A549 (cell line): ENCODE results near the gene ARID1B.

ENCODE experiments used
- CEBPB ChIP-seq, 2 experiments: fragments of >200 bp in 1 of 2; sonication (Bioruptor Twin) in 1 of 2; formaldehyde crosslinking in 1 of 2; IDR thresholded peaks; 2 replicates each; pipeline ENCODE4 v1.6.1; 2012 to 2016
- CHD4 ChIP-seq: fragments of 200-600 bp; sonication (generic); IDR thresholded peaks from 2 replicates; pipeline ENCODE4 v1.6.1; 2016; ENCODE audit warnings: antibody characterized with exemption, mild to moderate bottlenecking, borderline replicate concordance
- CTCF ChIP-seq: fragments of >200 bp; sonication (Bioruptor Twin); formaldehyde crosslinking; IDR thresholded peaks from 3 replicates; pipeline ENCODE4 v1.5.1; 2016
- JUNB ChIP-seq: fragments of >200 bp; sonication (Bioruptor Twin); formaldehyde crosslinking; IDR thresholded peaks from 2 replicates; pipeline ENCODE4 v1.6.1; 2016
- ZNF302 ChIP-seq: fragments of 250-450 bp; sonication (Bioruptor Pico); IDR thresholded peaks from 2 replicates; pipeline ENCODE4 v1.9.0; 2021; ENCODE audit warnings: inconsistent platforms, mild to moderate bottlenecking, moderate library complexity

DNA sequence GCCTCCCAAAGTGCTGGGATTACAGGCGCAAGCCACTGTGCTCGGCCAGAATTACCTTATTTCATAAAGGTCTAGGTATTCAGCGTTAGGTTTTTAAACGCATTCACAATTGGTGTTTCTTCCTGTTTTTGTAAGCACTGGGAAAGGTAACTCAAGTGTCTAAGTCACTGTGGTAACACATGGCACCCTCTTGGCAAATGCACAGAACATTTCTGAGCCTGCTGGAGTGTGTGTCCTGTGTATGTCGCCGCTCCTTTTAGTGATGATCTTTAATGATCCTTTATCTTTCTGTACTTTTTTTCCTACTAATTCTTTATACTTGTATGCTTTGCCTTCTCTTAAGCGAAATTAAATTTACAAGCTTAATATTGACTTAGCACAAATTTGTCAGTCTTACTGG lies 263.0 kb downstream of the ARID1B start:
- TF ChIP-seq JUNB (no peak), ZNF302 (CRISPR knock-in tag) (no peak), CEBPB (IDR thresholded peaks at IDR 0.05) (no peak), CHD4 (no peak), CTCF (no peak)
